CD4-positive, alpha-beta T cell treated with Interleukin-15 for 4 hours (primary cell): ENCODE measurements around the gene PRKAR1B.
A peak's percentile ranks its signal among the peaks of the same experiment; 100 is the strongest.

ENCODE experiments used
- DNase-seq: peaks from one replicate; pipeline ENCODE4 v3.0.0-alpha.2; 2020; ENCODE audit warnings: low spot score

The PRKAR1B gene

DNA sequence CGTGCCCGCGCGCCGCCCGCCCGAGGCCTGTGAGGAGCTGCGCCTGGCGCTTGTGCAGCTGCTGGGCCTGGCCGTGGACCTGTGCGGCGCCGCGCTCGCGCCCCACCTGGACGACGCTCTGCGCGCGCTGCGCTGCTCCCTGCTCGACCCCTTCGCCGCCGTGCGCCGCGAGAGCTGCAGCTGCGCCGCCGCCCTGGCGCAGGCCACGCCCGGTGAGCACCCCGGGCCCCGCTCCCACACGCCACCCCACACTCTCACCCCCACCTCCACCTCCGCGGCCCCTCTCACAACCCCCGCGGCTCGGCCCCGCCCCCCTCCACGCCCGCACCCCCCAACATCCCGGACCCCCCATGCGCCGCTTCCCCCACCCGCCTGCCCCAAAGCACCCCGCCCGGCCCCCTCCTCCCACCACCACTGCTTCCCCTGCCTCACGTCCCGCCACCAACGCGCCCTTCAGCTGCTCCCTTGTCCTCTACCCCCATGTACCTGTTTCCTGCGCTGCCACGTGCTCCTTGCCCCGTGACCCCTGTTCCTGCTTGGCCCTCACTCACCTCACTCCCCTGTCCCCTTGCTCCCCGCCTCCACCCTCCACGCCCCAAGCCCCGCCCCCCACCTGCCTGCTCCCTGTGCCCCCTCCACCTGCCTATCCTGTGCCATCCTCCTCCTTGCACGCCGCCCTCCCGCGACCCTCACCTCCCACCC, at the start of gene PRKAR1B:
TSS of gene PRKAR1B (minus strand) at position 178 of the 702 bp plus-strand sequence. CDS start 15,776 bp downstream, outside the sequence.
- DNase-seq: peak; percentile 10

- DNase-seq: no peak
These were observed 49.3 kb upstream of the PRKAR1B start for GRCh38 chr7:776381-776780.

DNA sequence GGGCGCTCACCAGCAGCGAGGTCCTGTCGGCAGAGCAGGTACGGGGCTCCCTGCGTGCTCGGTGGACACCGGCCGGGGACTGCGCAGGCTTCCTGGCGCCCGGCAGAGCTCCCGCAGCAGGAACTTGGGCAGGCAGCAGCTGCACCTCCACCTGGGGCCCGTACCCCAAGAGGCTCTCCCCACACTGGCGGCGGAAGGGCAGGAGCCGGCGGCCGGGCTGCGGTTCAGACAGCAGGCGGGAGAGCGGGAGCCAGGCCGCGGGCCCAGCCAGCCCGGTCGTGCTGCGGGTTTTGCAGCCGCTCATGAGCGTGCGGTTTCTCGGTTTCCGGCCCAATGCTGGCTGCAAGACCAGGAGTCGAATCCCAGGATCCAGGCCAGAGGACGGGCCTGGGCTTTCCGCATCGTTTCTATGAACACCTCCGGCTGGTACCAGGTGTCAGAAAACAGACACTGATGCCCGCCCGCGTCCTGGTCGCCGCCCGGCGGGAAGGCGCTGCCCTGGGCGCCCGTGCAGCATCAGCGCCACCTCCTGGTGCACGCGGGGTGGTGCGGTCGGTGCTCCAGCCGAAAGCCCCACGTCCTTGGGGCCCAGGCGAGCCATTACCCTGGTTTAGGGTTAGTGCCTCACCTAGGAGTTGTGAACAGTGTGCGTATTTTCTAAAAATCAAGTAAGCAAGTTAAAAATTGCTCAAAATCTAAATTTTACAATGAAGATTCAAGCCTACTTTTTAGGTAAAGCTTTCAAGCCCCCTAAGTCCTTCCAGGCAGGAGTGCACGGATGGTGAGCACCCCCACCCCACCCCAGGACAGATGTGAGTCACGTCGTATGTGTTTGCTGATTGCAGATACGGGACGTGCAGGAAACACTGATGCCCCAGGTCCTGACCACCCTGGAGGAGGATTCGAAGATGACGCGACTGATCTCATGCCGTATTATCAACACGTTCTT, 47.4 kb upstream of the PRKAR1B start:
- peak; percentile 56 for DNase-seq

DNA sequence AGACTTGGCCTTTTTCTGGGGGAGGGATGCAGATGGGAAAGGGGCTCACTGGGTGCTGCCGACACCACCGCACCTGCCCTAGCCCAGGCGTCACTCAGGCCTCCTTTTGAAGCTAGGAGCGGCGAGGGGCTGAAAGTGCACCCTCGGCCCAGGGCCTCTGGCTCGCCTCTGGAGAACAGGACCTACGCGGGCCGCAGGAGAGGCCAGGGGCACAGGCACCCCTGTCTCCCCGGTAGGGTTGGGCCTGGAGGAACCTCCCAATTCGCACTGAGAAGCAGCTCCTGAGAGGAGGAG, 46.5 kb upstream of the PRKAR1B start:
- DNase-seq: no peak

DNA sequence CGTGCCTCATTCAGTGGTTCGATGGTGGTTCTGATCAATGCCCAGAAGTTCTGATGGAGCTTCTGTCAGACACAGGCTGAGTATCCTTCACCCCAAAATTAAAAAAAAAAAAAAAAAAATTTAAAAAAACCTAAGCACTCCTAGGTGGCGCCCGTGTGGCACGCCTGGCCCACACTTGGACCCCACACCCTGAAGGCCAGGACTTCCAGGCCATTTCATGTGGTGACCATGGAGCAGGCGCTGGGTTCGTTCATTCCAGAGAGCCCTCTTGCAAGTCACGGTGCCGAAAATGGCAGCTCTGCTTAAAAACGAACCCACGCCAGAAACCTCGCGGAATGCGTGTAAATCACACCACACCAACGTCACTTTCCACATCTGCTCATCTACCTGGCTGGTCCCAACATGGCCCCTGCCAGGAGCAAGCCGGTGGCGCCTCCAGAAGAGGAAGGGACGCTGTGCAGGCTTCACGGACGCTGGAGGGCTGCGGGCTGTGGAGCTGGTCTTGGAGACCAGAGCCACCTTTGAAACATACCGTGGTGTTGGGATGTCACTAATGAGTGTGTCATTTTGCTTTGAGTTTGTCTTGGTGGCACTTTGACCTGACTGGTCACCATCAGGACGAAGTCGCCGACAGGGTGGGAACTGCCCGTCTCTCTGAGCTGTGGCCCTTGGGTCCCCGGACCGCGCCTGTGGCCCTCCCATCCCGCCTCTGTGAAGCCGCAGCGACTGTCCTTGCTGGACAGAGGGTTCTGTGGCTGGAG, 46.0 kb upstream of the PRKAR1B start:
- DNase-seq: no peak

- DNase-seq: no peak
These were observed 45.3 kb upstream of the PRKAR1B start for GRCh38 chr7:772392-772791.

DNA sequence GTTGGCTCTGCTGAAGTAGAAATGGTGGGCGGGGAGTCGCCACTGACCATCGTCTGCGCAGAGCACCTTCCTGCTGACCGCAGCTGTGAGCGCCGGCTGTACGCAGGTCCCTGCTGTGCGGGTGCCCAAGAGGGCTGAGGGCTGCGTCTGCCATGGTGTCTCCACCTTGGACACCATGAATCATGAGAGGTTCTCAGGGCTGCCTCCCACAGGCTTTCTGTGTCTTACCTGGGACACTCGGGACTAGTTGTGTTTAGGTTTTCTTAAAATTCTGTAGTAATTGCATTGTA, 44.9 kb upstream of the PRKAR1B start:
- DNase-seq: no peak

DNA sequence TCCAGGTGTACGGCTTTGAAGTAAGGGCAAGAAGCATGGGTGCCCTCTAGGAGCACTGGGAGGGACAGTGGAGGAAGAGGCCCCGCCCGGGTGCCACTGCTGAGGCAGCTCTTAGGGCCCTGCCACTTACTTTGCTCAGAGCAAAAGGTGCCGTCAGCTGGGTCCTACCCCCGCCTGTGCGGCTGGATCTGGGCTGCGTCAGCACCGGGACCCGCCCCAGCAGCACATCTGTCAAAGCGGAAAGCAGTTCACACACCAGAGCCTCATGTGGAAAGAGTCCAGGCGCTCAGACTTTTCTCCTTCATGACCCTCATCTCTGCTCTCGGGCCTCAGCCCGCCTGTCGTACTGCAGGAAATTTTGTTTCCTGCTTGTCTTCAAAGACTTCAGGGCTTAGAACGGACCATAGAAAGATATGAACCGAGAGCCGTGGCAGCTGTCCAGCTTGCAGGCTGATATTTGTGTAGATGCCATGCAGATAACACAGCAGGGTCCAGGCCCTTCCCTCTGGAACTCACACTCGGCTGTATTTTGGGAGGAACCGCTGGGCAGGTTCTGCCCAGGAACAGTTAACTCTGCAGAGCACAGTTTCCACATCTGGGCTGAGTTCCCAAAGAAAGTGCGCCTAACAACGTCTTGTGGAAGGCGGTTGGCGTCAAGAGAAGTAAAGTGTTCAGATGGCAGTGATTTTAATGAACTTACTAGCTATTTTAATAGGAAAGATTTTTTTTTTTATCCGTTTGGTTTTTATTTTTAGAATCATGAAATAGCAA, 44.3 kb upstream of the PRKAR1B start:
- no peak for DNase-seq

GRCh38 chr7:770741-771166, 43.7 kb upstream of the PRKAR1B start:
- no peak for DNase-seq

- DNase-seq: no peak
These were observed 43.3 kb upstream of the PRKAR1B start for GRCh38 chr7:770336-770735.

GRCh38 chr7:768881-769504, 41.9 kb upstream of the PRKAR1B start:
- DNase-seq: no peak

DNA sequence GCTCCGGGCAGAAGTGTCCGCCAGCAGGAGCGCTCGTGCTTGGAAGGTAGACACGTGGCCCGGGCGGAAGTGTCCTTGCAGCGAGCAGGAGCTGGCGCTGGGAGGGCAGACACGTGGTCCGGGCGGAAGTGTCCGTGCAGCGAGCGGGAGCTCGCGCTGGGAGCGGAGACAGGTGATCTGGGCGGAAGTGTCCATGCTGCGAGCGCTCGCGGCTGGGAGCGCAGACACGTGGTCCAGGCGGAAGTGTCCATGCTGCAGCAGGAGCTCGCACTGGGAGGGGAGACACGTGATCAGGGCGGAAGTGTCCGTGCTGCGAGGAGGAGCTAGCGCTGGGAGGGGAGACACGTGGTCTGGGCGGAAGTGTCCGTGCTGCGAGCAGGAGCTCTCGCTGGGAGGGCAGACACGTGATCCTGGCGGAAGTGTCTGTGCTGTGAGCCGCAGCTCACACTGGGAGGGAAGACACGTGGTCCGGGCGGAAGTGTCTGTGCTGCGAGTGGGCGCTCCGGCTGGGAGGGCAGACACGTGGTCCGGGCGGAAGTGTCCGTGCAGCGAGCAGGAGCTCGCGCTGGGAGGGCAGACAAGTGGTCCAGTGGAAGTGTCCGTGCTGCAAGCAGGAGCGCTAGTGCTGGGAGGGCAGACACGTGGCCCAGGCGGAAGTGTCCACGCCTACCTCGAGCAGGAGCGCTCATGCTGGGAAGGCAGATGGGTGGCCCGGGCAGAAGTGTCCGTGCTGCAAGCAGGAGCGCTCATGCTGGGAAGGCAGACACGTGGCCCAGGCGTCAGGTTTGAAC, 41.1 kb upstream of the PRKAR1B start:
- DNase-seq: no peak

DNA sequence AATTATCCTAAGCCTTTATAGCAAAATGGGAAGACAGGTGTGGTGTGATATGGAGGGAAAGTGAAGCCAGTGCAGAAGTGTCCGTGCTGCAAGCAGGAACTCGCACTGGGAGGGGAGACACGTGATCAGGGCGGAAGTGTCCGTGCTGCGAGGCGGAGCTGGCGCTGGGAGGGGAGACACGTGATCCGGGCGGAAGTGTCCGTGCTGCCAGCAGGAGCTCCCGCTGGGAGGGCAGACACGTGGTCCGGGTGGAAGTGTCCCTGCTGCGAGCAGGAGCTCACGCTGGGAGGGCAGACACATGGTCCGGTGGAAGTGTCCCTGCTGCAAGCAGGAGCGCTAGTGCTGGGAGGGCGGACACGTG, 40.5 kb upstream of the PRKAR1B start:
- DNase-seq: no peak

DNA sequence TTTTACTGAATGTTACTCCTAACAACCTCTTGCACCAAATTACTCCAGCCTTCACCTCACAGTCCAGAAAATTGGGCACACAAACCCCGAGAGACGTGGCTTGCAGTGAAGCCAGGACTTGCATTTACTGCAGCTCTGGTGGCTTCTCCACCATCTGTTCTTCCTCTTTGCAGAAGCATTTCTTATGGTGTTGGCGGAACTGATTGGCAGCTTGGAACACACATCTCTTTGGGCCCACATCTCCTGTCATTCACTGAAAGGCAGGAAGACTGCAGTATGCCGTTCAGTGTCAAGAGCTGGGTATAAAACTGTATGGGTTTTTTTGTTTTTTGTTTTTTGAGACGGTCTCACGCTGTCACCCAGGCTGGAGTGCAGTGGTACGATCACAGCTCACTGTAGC, 38.3 kb upstream of the PRKAR1B start:
- DNase-seq: no peak

DNA sequence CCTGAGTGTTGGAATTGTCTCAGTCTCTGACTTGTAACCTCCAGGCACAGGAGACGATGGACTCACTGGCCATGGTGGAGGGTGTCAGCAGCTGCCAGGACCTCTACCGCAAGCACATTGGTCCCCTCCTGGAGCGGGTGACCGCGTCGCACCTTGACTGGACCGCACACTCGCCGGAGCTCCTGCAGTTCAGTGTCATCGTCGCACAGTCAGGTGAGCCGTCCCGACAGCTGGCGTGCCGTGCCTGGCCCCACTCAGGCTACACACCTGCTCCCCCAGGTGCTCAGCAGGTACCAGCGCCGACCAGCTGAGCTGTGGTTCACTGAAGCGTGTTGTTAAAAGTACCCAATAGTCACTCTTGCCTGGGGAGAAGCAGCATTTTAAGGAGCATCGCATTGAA, 36.7 kb upstream of the PRKAR1B start:
- DNase-seq: no peak

GRCh38 chr7:762885-763284, 35.8 kb upstream of the PRKAR1B start:
- no peak for DNase-seq

GRCh38 chr7:761631-762030, 34.5 kb upstream of the PRKAR1B start:
- DNase-seq: no peak

- no peak for DNase-seq
These were observed 34.0 kb upstream of the PRKAR1B start for GRCh38 chr7:761101-761500.

- DNase-seq: no peak
These were observed 32.9 kb upstream of the PRKAR1B start for GRCh38 chr7:760006-760405.

GRCh38 chr7:759569-759968, 32.5 kb upstream of the PRKAR1B start:
- DNase-seq: no peak

DNA sequence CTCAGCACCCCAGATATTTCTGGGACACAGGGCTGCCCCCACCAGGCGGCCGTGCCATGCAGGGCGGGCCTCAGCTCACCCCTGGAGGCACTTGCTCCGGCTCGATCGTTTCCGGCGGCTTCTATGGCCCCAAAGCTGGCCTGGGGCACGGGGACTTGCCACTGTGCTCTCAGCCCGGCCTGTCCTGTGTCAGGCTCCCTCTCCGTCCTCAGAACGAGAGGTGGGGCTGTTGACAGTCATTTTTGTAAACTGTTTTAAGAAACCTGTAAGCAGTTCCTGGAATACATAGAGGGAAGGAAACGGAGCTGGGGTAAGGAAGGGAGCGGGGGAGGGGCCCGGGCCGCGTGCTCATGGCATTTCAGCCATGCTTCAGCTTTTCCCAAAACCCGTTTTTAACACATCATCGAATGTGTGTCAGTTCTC, 30.7 kb upstream of the PRKAR1B start:
- DNase-seq: no peak
